NCI-H146 treated with DMSO at 0.1 percent for 48 hours (cell line): Measurements from ENCODE around the gene PKNOX2.

Source experiments
- DNase-seq: peaks from one replicate; lab custom pipeline; 2025; ENCODE audit not compliant: unreplicated experiment; lab: John Stamatoyannopoulos, UW

Gene PKNOX2

DNA sequence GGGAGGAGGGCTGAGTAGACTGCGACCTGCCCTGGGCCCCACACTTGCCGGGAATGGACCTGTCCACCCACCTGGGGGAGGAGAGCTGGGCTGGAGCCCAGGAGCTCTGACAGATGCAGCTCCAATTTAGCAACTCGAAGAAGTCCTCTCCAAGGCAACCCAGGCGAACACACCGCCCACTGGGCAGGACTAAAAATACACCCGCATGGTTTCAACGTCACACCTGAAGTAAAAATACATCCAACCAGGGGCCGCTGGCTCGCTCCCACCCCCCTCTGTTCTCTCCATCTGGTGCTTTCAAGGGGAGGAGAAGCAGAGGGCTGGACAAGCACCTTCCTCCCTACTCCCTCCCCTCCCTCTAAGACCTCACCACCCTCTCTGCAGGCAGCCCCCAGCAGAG lies 211.6 kb downstream of the PKNOX2 start:
- no peak for DNase-seq

- DNase-seq, result no peak
These were observed 212.3 kb downstream of the PKNOX2 start for GRCh38 chr11:125376856-125377255.

- no peak for DNase-seq
These were observed 213.5 kb downstream of the PKNOX2 start for GRCh38 chr11:125378083-125378482.

- no peak for DNase-seq
These were observed 214.0 kb downstream of the PKNOX2 start for GRCh38 chr11:125378571-125378970.

- no peak for DNase-seq
These were observed 215.0 kb downstream of the PKNOX2 start for GRCh38 chr11:125379565-125379964.

DNA sequence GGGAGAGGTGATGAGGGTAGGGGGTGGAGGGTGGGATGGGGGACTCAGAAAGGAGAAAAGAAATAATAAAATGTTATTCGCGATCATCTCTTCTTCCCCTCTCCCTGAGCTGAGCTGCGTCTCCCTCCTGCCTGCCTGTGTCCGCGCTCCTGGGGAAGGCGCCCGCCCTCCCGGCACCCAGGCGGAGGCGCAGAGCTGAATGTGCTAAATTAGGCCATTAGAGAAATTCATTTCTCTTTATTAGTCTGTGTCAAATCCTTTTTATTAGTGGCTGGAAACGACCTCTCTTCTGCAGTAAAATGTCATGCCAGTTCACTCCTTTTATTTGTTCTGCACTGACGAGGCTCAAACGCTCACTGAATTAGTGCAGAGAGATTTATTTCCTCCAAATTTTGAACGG lies 215.4 kb downstream of the PKNOX2 start:
- DNase-seq, result no peak

GRCh38 chr11:125380756-125381445 lies 216.3 kb downstream of the PKNOX2 start:
- DNase-seq, result no peak

DNA sequence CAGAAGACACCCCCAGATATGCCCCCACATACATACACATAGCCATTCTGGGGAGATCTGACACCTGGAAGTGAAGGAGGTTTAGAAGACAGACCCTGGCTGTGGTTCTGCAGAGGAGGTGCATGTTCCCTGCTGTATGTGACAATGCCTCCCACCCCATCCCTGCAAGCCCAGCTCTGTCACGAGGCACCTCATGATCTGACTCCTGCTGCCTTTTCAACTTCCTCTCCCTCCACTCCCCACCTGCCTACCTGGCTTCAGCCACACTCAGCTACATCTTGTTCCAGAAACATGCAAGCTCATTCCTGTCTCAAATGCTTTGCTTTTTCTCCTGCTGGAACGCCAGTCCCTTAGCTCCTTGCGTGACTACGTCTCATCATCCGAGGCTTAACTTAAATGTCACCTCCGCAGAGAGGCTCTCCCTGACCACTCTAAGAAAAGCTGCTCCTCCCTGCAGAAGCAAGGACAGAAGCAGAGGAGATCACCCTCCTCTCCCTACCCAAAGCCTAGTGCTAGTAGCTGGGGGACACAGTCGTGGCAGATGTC lies 217.0 kb downstream of the PKNOX2 start:
- DNase-seq, result no peak

GRCh38 chr11:125382314-125382791 lies 217.8 kb downstream of the PKNOX2 start:
- no peak for DNase-seq

- DNase-seq, result no peak
These were observed 218.3 kb downstream of the PKNOX2 start for GRCh38 chr11:125382822-125383221.

GRCh38 chr11:125384825-125385224 lies 220.3 kb downstream of the PKNOX2 start:
- no peak for DNase-seq

- DNase-seq, result no peak
These were observed 223.3 kb downstream of the PKNOX2 start for GRCh38 chr11:125387901-125388300.

- no peak for DNase-seq
These were observed 224.1 kb downstream of the PKNOX2 start for GRCh38 chr11:125388611-125389010.

GRCh38 chr11:125389339-125390166 lies 225.0 kb downstream of the PKNOX2 start:
- no peak for DNase-seq

GRCh38 chr11:125390946-125391345 lies 226.4 kb downstream of the PKNOX2 start:
- DNase-seq, result no peak

- no peak for DNase-seq
These were observed 228.8 kb downstream of the PKNOX2 start for GRCh38 chr11:125393331-125393730.

DNA sequence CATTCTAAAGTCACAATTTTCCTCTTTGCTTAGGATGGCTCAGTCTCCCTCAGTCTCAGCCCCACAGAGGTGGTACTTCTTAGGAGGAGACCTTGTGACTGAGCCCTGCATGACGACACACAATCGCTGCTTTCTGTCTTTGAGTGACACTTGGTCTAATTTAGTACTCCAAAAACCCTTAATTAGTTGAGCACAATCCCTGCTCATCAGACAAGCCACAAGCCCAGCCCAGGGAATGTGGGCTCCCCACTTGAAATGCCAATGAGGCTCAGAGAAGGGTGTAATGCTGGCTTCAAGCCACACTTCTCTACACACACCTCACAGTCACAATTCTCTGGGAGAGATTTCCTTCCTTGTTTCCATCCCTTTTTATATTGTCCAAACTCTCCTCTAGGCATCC lies 229.7 kb downstream of the PKNOX2 start:
- no peak for DNase-seq

GRCh38 chr11:125397421-125397820 lies 232.9 kb downstream of the PKNOX2 start:
- no peak for DNase-seq

GRCh38 chr11:125398475-125398874 lies 233.9 kb downstream of the PKNOX2 start:
- DNase-seq, result no peak

DNA sequence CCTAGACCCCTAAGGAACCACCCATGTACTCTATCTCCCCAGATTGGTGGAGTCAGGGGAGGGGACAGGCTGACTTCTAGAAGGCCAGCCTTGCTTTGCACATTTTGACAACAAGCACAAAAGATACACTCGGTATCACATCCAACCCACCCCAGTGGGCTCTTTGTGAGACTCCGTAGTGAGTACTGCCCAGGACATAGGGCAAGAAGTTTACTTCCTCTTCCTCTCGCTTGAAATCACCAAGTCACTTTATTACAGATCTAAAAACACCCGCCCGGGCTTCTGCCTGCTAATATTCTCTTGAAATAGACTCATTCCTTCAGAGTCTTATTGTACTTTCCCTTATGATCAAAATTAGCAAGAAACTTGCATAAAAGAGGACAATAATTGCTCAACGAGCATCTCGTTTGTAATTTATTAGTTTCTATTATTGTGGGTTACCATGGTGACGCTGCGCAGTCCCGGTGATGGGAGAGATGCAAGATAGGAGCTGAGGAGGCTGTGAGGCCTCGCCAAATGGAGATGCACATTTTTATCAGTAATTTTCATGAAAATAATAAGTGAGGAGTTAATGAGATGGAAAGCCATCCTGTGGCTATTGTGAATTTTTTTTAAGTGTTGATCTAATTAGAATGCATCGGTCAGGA lies 234.6 kb downstream of the PKNOX2 start:
- DNase-seq, result no peak

GRCh38 chr11:125399945-125400344 lies 235.4 kb downstream of the PKNOX2 start:
- no peak for DNase-seq

DNA sequence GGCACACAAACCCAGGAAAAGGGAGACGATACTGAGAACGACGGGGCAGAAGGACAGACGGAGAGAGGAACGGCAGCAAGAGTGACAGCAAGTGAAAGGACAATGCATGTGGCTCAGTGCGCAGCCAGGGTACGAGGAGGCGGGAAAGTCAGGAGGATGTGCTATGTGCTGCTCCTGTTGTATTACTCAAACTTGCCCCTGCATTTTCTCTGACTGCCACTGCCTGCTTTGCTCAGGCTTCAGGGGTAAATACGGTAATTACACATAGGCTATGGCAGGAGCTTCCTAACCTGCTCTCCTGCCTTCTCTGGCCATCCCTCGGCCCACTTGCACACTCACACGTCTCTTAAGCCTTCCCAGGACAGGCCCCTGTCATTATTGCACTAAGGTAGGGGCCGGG lies 236.7 kb downstream of the PKNOX2 start:
- no peak for DNase-seq
